ENCODE data around the gene KCNMA1. TPM values are rescaled to one million over a fixed set of nuclear protein-coding genes. Genes with fewer than 3 reads are reported as not detected.
"Not testable (repeated sequence)": the region's sequence is repeated elsewhere in the genome, so short reads cannot be mapped to it uniquely, and the experiment has no call there.

Gene KCNMA1
- total RNA-seq, 1 donor from 2014 or later: 6.7 TPM

GRCh38 chr10:77357611-77358310 is 279.8 kb downstream of the KCNMA1 start:
- no peak for DNase-seq (ENCODE audit: extremely low read depth, low read depth, low spot score)

GRCh38 chr10:77357185-77357584 is 280.4 kb downstream of the KCNMA1 start:
- DNase-seq (ENCODE audit: extremely low read depth, low read depth, low spot score): no peak

GRCh38 chr10:77355844-77356243 is 281.8 kb downstream of the KCNMA1 start:
- DNase-seq (ENCODE audit: extremely low read depth, low read depth, low spot score): no peak

GRCh38 chr10:77351386-77351785 is 286.2 kb downstream of the KCNMA1 start:
- DNase-seq (ENCODE audit: extremely low read depth, low read depth, low spot score): no peak

- peak; percentile 41 for DNase-seq (ENCODE audit: extremely low read depth, low read depth, low spot score)
These were observed 286.9 kb downstream of the KCNMA1 start for GRCh38 chr10:77350711-77351119.

- no peak for DNase-seq (ENCODE audit: extremely low read depth, low read depth, low spot score)
These were observed 287.5 kb downstream of the KCNMA1 start for GRCh38 chr10:77350134-77350533.

GRCh38 chr10:77349226-77349625 is 288.4 kb downstream of the KCNMA1 start:
- DNase-seq (ENCODE audit: extremely low read depth, low read depth, low spot score): no peak

GRCh38 chr10:77348751-77349150 is 288.9 kb downstream of the KCNMA1 start:
- no peak for DNase-seq (ENCODE audit: extremely low read depth, low read depth, low spot score)

GRCh38 chr10:77348082-77348481 is 289.5 kb downstream of the KCNMA1 start:
- no peak for DNase-seq (ENCODE audit: extremely low read depth, low read depth, low spot score)

GRCh38 chr10:77347052-77347451 is 290.6 kb downstream of the KCNMA1 start:
- DNase-seq (ENCODE audit: extremely low read depth, low read depth, low spot score): no peak

- no peak for DNase-seq (ENCODE audit: extremely low read depth, low read depth, low spot score)
These were observed 296.6 kb downstream of the KCNMA1 start for GRCh38 chr10:77341055-77341454.

- not testable (repeated sequence) for DNase-seq (ENCODE audit: extremely low read depth, low read depth, low spot score)
These were observed 297.7 kb downstream of the KCNMA1 start for GRCh38 chr10:77339872-77340271.

- no peak for DNase-seq (ENCODE audit: extremely low read depth, low read depth, low spot score)
These were observed 298.4 kb downstream of the KCNMA1 start for GRCh38 chr10:77339166-77339565.

- no peak for DNase-seq (ENCODE audit: extremely low read depth, low read depth, low spot score)
These were observed 299.5 kb downstream of the KCNMA1 start for GRCh38 chr10:77338143-77338542.

GRCh38 chr10:77334501-77334900 is 303.1 kb downstream of the KCNMA1 start:
- no peak for DNase-seq (ENCODE audit: extremely low read depth, low read depth, low spot score)

- no peak for DNase-seq (ENCODE audit: extremely low read depth, low read depth, low spot score)
These were observed 303.8 kb downstream of the KCNMA1 start for GRCh38 chr10:77333610-77334340.

- DNase-seq (ENCODE audit: extremely low read depth, low read depth, low spot score): no peak
These were observed 305.4 kb downstream of the KCNMA1 start for GRCh38 chr10:77332256-77332655.

- DNase-seq (ENCODE audit: extremely low read depth, low read depth, low spot score): peak; percentile 14
These were observed 309.3 kb downstream of the KCNMA1 start for GRCh38 chr10:77328272-77328816.

GRCh38 chr10:77325233-77325537 is 312.4 kb downstream of the KCNMA1 start:
- no peak for DNase-seq (ENCODE audit: extremely low read depth, low read depth, low spot score)

GRCh38 chr10:77321838-77322237 is 315.8 kb downstream of the KCNMA1 start:
- no peak for DNase-seq (ENCODE audit: extremely low read depth, low read depth, low spot score)

GRCh38 chr10:77320971-77321471 is 316.6 kb downstream of the KCNMA1 start:
- DNase-seq (ENCODE audit: extremely low read depth, low read depth, low spot score): no peak

- no peak for DNase-seq (ENCODE audit: extremely low read depth, low read depth, low spot score)
These were observed 318.1 kb downstream of the KCNMA1 start for GRCh38 chr10:77319557-77319956.

All from glomerular endothelial cell (primary cell).